ENCODE measurements around the gene CCR7. TPM values are rescaled to one million over a fixed set of nuclear protein-coding genes. Genes with fewer than 3 reads are reported as not detected.

CCR7 gene
- total and polyA plus RNA-seq, 2 of the 13 experiments (the other 11 are each of a cell fraction or from before 2014, with no cell fraction given): 0.04 to 0.53 TPM

DNA sequence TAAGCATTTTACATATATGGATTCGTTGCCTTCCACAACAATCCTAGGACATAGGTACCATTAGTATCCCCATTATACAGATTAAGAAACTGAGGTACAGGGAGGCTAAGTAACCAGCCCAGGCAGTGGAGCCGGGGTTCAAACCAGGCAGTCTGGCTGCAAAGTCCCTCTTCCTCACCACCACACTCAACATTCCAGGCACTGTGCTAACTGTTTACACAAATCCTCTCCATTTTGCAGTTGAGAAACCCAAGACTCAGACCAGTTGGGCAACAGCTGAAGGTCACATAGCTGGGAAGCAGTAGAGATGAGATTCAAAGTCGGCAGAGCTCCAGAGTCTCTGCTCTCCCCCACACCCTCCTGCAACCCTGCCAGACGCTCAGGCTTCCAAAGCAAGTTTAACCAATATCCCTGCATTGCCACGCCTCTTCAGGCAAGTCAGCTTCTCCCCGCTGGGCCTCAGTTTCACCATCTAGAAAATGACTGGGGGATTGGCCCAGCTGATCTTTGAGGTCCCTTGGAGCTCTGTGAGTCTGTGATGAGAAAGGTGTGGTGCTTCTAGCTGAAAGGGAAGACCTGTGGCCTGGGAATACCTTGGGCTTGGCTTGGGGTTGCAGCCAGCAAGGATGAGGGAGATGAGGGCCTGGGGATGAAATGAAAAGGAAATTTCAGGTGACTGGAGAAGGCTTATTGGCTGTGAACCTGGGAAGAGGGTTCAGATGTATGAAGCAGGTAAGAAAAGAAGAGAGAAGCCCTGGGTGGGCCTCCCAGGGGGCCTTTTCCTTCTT, 14.0 kb downstream of the CCR7 start (continued):
- TF ChIP-seq EED (CRISPR knock-in tag; IDR thresholded peaks at IDR 0.05) (0 out of 2 replicates have a peak, but pooled peaks have one; percentile 35), PPARG (CRISPR knock-in tag; conservative IDR thresholded peaks at IDR 0.05) (peak; percentile 75; the same call in 1 of the 2 replicates), GLMP (CRISPR knock-in tag; IDR thresholded peaks at IDR 0.05; ENCODE audit: borderline replicate concordance) (no peak), ZNF879 (CRISPR knock-in tag; IDR thresholded peaks at IDR 0.05) (no peak), KAT7 (CRISPR knock-in tag; IDR thresholded peaks at IDR 0.05; ENCODE audit: borderline replicate concordance) (peak; percentile 73), ZNF503 (CRISPR knock-in tag; IDR thresholded peaks at IDR 0.05) (peak; percentile 95), CENPT (CRISPR knock-in tag; IDR thresholded peaks at IDR 0.05; ENCODE audit: low read depth) (peak; percentile 67; the same call in 1 of the 2 replicates), MAFF (IDR thresholded peaks at IDR 0.05; ENCODE audit: low read depth, low read length) (no peak), HNF4G (IDR thresholded peaks at IDR 0.05; ENCODE audit: borderline replicate concordance, low read depth, low read length) (peak; percentile 91), HNF4G (CRISPR knock-in tag; IDR thresholded peaks at IDR 0.05; ENCODE audit: borderline replicate concordance, low read depth) (peak; percentile 90; the same call in 1 of the 2 replicates), ELF3 (CRISPR knock-in tag; IDR thresholded peaks at IDR 0.05) (peak; percentile 93), BHLHE40 (IDR thresholded peaks at IDR 0.05; ENCODE audit: low read length) (no peak), ZNF138 (CRISPR knock-in tag; IDR thresholded peaks at IDR 0.05; ENCODE audit: low read depth) (no peak), KDM2A (CRISPR knock-in tag; IDR thresholded peaks at IDR 0.05; ENCODE audit: borderline replicate concordance, low read depth) (peak; percentile 62; the same call in 1 of the 2 replicates), ZSCAN29 (CRISPR knock-in tag; conservative IDR thresholded peaks at IDR 0.05) (peak; percentile 78), RAD21 (CRISPR knock-in tag; IDR thresholded peaks at IDR 0.05) (peak; percentile 52; the same call in 1 of the 2 replicates), CCAR2 (optimal IDR thresholded peaks at IDR 0.05; ENCODE audit: low read depth, low read length) (peak; percentile 80), SOX6 (IDR thresholded peaks at IDR 0.05) (no peak), SOX6 (CRISPR knock-in tag; IDR thresholded peaks at IDR 0.05) (peak; percentile 92), ZNF83 (CRISPR knock-in tag; IDR thresholded peaks at IDR 0.05; ENCODE audit: borderline replicate concordance) (peak; percentile 90; the same call in 1 of the 2 replicates), ZNF564 (CRISPR knock-in tag; IDR thresholded peaks at IDR 0.05) (0 out of 2 replicates have a peak, but pooled peaks have one; percentile 28), ZFX (CRISPR knock-in tag; IDR thresholded peaks at IDR 0.05; ENCODE audit: low read depth) (peak; percentile 53), RCOR2 (CRISPR knock-in tag; IDR thresholded peaks at IDR 0.05) (peak; percentile 100), ZNF180 (CRISPR knock-in tag; IDR thresholded peaks at IDR 0.05; ENCODE audit: borderline replicate concordance, low read depth) (no peak)
- TF ChIP-seq, protein P1, sequence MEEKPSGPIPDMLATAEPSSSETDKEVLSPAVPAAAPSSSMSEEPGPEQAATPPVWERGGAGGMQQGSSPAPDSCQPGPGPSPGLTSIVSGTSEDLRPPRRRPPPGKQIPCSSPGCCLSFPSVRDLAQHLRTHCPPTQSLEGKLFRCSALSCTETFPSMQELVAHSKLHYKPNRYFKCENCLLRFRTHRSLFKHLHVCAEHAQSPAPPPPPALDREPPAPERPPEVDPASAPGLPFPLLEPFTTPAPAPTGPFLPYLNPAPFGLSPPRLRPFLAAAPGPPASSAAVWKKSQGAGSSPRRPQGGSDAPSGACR (CRISPR knock-in tag; IDR thresholded peaks at IDR 0.05): no peak; the same call in 1 of the 2 replicates
- TF ChIP-seq, protein P2, sequence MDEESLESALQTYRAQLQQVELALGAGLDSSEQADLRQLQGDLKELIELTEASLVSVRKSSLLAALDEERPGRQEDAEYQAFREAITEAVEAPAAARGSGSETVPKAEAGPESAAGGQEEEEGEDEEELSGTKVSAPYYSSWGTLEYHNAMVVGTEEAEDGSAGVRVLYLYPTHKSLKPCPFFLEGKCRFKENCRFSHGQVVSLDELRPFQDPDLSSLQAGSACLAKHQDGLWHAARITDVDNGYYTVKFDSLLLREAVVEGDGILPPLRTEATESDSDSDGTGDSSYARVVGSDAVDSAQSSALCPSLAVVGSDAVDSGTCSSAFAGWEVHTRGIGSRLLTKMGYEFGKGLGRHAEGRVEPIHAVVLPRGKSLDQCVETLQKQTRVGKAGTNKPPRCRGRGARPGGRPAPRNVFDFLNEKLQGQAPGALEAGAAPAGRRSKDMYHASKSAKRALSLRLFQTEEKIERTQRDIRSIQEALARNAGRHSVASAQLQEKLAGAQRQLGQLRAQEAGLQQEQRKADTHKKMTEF (CRISPR knock-in tag; IDR thresholded peaks at IDR 0.05): peak; percentile 77
